GM20431 (cell line): ENCODE results near the gene SPACA9.

ENCODE experiments used
- in situ Hi-C: fragments of 300-500 bp; cut with MseI, MboI; formaldehyde crosslinking; loops from one replicate; pipeline ENCODE4 v1.15.0; 2020; ENCODE audit warnings: low sequenced_read_pairs; ENCODE audit not compliant: unreplicated experiment

Gene SPACA9

GRCh38 chr9:132861666-132862065 lies 17.0 kb upstream of the SPACA9 start:
- in situ Hi-C loops: no loop called here

- in situ Hi-C loops: no loop called here
Measured at GRCh38 chr9:132862533-132862932, 16.2 kb upstream of the SPACA9 start.

GRCh38 chr9:132863096-132863495 lies 15.6 kb upstream of the SPACA9 start:
- in situ Hi-C loops: no loop called here

- in situ Hi-C loops: no loop called here
Measured at GRCh38 chr9:132864277-132864676, 14.4 kb upstream of the SPACA9 start.

- in situ Hi-C loops: no loop called here
Measured at GRCh38 chr9:132864691-132865090, 14.0 kb upstream of the SPACA9 start.

GRCh38 chr9:132866898-132867297 lies 11.8 kb upstream of the SPACA9 start:
- in situ Hi-C loops: no loop called here

GRCh38 chr9:132869266-132869665 lies 9.4 kb upstream of the SPACA9 start:
- in situ Hi-C loops: no loop called here

GRCh38 chr9:132873403-132873802 lies 5.3 kb upstream of the SPACA9 start:
- in situ Hi-C loops: no loop called here

GRCh38 chr9:132875159-132875558 lies 3.5 kb upstream of the SPACA9 start:
- in situ Hi-C loops: no loop called here

- in situ Hi-C loops: no loop called here
Measured at GRCh38 chr9:132876849-132877248, 1.8 kb upstream of the SPACA9 start.

GRCh38 chr9:132877458-132877823 lies 1.3 kb upstream of the SPACA9 start:
- in situ Hi-C loops: no loop called here

GRCh38 chr9:132877824-132878694 lies 639 bp upstream of the SPACA9 start, which contains the start of gene AK8:
Gene AK8 (minus strand): TSS chr9:132878284. CDS start chr9:132878255, 29 bp downstream.
- in situ Hi-C loops: no loop called here

GRCh38 chr9:132879457-132880323 lies 992 bp downstream of the SPACA9 start:
- in situ Hi-C loops: no loop called here

- in situ Hi-C loops: no loop called here
Measured at GRCh38 chr9:132880324-132880661, 1.6 kb downstream of the SPACA9 start.

GRCh38 chr9:132881826-132882225 lies 3.1 kb downstream of the SPACA9 start:
- in situ Hi-C loops: no loop called here

GRCh38 chr9:132882616-132883015 lies 3.9 kb downstream of the SPACA9 start:
- in situ Hi-C loops: no loop called here

- in situ Hi-C loops: no loop called here
Measured at GRCh38 chr9:132883349-132884294, 4.9 kb downstream of the SPACA9 start.

- in situ Hi-C loops: no loop called here
Measured at GRCh38 chr9:132885720-132886333, 7.1 kb downstream of the SPACA9 start.

- in situ Hi-C loops: no loop called here
Measured at GRCh38 chr9:132886334-132886725, 7.6 kb downstream of the SPACA9 start.
